RPMI8226 (cell line): ENCODE measurements around the gene LEF1.
A peak's percentile ranks its signal among the peaks of the same experiment; 100 is the strongest.

Experiments used
- DNase-seq: peaks from one replicate; pipeline ENCODE4 v3.0.0-alpha.2; 2015

Gene LEF1

GRCh38 chr4:108168671-108169523 is at the start of gene LEF1:
TSS of gene LEF1 (minus strand) at chr4:108168932. CDS start at chr4:108167767, 1,165 bp downstream.
- peak; percentile 17 for DNase-seq

- DNase-seq, result no peak
These were observed 47.8 kb upstream of the LEF1 start for GRCh38 chr4:108216510-108216909.

DNA sequence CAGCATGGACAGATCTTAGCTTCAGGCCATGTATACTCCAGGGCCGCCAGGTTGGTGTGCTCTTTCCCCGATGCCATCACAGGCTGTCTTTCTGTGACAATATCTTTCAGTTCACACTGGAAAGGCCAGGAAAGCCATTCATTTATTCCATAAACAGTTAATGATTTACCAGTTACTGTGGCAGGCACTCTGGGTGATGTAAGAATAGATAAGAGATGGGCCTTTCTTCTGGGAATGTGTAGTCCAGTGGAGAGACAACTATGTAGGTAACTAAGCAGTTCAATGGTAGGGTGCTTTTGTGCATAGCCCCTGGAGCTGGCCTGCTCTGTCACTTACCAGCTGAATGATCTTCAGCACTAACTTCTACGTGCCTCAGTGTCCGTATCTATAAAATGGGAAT is 46.3 kb upstream of the LEF1 start:
- no peak for DNase-seq

GRCh38 chr4:108213723-108214122 is 45.0 kb upstream of the LEF1 start:
- no peak for DNase-seq

DNA sequence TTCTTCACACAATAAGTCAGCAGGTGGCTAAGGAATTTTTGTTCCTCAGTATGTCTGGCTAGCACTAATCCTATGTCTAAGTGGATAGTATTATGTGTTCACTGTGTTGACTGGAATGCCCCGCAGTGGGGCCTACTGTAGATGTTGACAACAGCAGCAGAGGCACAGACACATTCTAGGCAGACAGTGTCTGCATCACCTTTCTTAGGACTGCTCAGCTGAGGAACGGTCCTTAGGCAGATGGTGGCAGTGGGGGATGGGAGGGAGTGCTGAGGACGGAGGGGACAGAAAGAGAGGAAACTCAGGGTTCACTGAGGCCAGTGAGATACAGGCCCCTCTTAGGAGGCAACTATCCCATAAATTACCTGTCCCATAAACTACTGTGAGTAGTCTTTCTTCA is 44.6 kb upstream of the LEF1 start:
- DNase-seq, result no peak

- no peak for DNase-seq
These were observed 42.5 kb upstream of the LEF1 start for GRCh38 chr4:108210989-108211835.

GRCh38 chr4:108209489-108209888 is 40.8 kb upstream of the LEF1 start:
- DNase-seq, result no peak

GRCh38 chr4:108205859-108206258 is 37.1 kb upstream of the LEF1 start:
- DNase-seq, result no peak

GRCh38 chr4:108204518-108204917 is 35.8 kb upstream of the LEF1 start:
- no peak for DNase-seq

- DNase-seq, result no peak
These were observed 34.6 kb upstream of the LEF1 start for GRCh38 chr4:108203377-108203776.

DNA sequence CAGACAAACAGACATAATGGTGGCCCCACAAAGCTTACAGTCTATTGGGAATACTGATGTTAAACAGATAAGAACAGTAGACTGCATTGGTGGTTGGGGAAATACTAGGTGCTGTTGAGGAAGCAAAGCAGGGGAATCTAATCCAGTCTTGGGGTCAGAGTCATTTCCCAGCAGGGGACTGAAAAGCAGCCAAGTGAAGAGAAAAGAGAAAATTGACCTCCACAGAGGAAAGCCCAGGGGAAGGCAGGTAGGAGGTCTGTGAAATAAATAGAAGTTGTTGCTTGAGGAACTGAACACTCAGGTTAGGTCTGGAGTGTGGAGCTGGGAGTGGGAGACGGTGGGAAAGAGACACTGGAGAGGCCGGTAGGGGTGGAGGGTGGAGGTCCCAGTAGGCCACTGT is 33.0 kb upstream of the LEF1 start:
- DNase-seq, result no peak

DNA sequence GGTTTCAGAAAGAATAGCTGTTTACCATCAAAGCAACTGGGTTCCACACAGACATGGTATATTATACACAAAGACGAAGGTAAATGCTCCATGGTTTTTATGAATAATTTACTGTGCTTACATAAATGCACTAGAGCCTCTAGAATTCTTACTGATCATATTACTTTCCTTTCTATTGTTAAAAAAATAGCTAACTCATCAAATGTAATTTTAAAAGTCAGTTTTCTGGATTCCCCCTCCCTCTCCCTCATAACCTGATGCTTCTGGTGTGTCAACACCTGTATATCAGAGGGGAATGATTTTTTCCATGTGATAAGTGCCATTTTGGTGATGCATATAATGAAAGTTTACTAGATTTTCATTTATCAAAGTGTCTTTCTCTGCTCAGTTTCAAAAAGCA is 31.1 kb upstream of the LEF1 start:
- DNase-seq, result no peak

DNA sequence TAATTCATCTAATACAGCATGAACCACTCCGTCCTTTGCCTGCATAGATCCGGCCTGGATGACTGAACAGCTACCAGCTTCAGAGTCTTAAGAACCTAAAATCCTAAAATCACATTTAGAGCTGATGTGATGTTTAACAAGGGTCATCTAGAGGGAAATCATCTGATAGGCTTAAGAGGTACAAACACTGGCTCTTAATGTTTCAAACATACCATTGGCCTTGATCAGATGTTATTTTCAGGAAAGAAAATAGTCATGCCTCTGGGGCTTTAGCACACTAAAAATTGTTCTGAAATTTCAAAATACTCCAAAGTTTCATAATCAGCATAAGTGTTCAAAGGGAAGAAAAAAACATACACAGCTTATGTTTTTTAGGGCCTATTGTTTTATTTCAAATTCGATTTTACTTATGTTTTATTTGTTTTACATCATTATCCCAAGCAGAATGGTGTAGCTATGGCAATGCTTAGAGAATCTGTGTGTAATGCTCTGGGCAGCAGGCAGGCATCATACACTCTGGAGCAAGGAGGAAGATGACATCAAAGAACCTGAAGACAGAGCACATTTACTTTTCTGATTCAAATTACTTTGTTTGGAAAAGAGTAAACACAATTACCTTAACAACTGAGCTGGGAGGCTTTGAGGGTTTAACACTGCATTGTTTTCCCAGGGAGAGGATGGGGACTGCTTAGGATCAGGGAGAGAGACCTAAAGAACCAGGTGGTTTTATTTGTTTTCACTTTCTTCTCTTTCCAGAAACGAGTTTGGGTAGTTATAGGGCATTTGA is 25.3 kb upstream of the LEF1 start:
- no peak for DNase-seq

GRCh38 chr4:108192935-108193334 is 24.2 kb upstream of the LEF1 start:
- no peak for DNase-seq

GRCh38 chr4:108192056-108192455 is 23.3 kb upstream of the LEF1 start:
- no peak for DNase-seq

DNA sequence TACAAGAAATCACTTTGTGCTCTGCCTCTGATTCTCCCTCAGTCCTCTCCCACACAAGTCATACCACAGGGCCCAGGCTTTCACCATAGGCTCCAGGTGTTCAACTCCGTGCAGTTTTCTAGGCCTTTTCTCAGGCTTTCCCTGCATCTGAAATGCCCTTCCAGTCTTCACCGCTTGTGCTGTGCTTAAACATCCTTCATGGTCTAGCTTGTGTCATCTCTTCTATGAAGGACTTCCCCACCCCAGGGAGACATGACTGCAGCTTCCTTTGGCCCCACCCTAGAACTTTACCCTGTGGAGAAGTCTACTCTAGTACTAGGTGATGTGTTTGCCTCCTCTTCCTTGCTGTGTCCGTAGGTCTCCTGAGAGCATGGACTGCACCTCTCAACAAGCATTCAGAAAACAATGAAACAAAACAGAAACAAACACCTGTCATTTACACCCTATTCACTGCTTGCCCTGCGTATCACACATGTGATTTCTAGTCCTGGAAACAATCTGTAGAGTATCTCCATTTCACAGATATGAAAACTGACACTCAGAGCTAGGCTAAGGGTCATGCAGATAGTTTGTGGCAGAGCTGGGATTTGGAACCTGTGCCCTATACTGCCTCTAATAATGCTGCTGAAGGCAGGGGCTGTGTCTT is 22.7 kb upstream of the LEF1 start:
- DNase-seq, result no peak

- no peak for DNase-seq
These were observed 20.0 kb upstream of the LEF1 start for GRCh38 chr4:108188770-108189169.

GRCh38 chr4:108185252-108185651 is 16.5 kb upstream of the LEF1 start:
- no peak for DNase-seq

GRCh38 chr4:108184453-108185049 is 15.8 kb upstream of the LEF1 start:
- no peak for DNase-seq

DNA sequence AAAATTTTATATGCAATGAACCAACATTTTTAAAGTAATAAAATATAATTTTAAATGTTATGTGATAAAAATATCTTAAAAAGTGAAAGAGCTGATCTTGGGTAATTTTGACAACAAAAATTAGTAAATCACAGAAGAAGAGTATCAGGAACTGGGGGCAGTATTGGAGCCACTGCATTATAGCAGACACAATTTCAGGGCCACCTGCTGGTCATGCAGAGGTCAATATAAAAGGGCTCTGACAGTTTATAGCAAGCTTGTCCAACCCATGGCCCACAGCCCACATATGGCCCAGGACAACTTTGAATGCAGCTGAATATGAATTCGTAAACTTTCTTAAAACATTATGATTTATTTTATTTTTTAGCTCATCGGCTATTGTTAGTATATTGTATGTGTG is 13.0 kb upstream of the LEF1 start:
- DNase-seq, result no peak

GRCh38 chr4:108180513-108180912 is 11.8 kb upstream of the LEF1 start:
- no peak for DNase-seq

- DNase-seq, result no peak
These were observed 7.2 kb upstream of the LEF1 start for GRCh38 chr4:108175966-108176365.
